Thyroid gland (tissue), 4 donors: Measurements from ENCODE around the gene STARD10. TPM values are rescaled to one million over a fixed set of nuclear protein-coding genes. Genes with fewer than 3 reads are reported as not detected.

Experiments used
- DNase-seq, 2 donors: peaks; one replicate each; pipeline ENCODE4 v3.0.0-alpha.2; 2019
- H3K27ac ChIP-seq, 3 donors: fragments of 200-600 bp; sonication (generic); 1 replicate in 2 of 3; 2 replicates in 1 of 3; pipeline ENCODE4 v1.5.1; 2016 to 2019; ENCODE audit warnings: mild to moderate bottlenecking in 1 of 3, moderate library complexity in 1 of 3
- H3K27me3 ChIP-seq: fragments of 200-600 bp; sonication (generic); one replicate; pipeline ENCODE4 v1.5.1; 2019
- H3K36me3 ChIP-seq, 2 donors: fragments of 200-600 bp; sonication (generic); one replicate each; pipeline ENCODE4 v1.5.1; 2016 to 2019
- H3K4me1 ChIP-seq, 2 donors: fragments of 200-600 bp; sonication (generic); one replicate each; pipeline ENCODE4 v1.5.1; 2017 to 2019
- H3K4me3 ChIP-seq, 3 donors: fragments of 200-600 bp; sonication (generic); replicated peaks in 1 of 3; 1 replicate in 2 of 3; 2 replicates in 1 of 3; pipeline ENCODE4 v1.5.1; 2016; ENCODE audit warnings: mild to moderate bottlenecking in 1 of 3
- H3K9me3 ChIP-seq: fragments of 200-600 bp; sonication (generic); one replicate; pipeline ENCODE4 v1.5.1; 2017
- CTCF ChIP-seq, 6 experiments: fragments of 200-600 bp in 3 of 6; fragments of 450-650 bp in 3 of 6; sonication (generic) in 3 of 6; IDR thresholded peaks; one replicate each; pipeline ENCODE4 v1.5.1; 2016 to 2019; ENCODE audit warnings: antibody characterized with exemption in 6 of 6, mild to moderate bottlenecking in 2 of 6, inconsistent platforms in 1 of 6, moderate library complexity in 1 of 6
- POLR2A ChIP-seq, 2 donors: fragments of 450-650 bp; IDR thresholded peaks; one replicate each; pipeline ENCODE4 v1.6.1; 2017; ENCODE audit warnings: antibody characterized with exemption in 2 of 2, mild to moderate bottlenecking in 2 of 2, moderate library complexity in 1 of 2
- WGBS, 2 donors: methylation state at CpG; one replicate each; pipeline ENCODE4 v1.1.5; 2017; 5-methylcytosine and 5-hydroxymethylcytosine counted together
- intact Hi-C: fragments of 100-400 bp; cut with DNase I; formaldehyde crosslinking; loops from one replicate; pipeline ENCODE4 v1.15.1; 2023
- total RNA-seq, 4 donors: library from RNA; depleted of rRNA; stranded (reverse); fragments of >200 nt; gene quantifications; one replicate each; pipeline ENCODE4 v1.2.3, GENCODE V29; 2016

STARD10 gene
- 100 to 1,000 TPM in 1 of 4 donors, 10 to 100 TPM in 3; 67.7 to 113 (median 82.0) TPM for total RNA-seq

GRCh38 chr11:72793425-72794367 is at the start of gene STARD10:
TSS of gene STARD10 (minus strand) at chr11:72794047. CDS start at chr11:72781181, 12,866 bp downstream.
- Histone ChIP-seq H3K27ac (peak within 1 kb of the TSS; percentile 89 to 94 (median 91)), H3K27me3 (no peaks in the 10 kb centered on the region), H3K4me3 (peak within 1 kb of the TSS; percentile 31 to 51 (median 41)), H3K4me1 (peaks cover 9 to 21% of the 10 kb centered on the region in 2 donors), H3K9me3 (no peaks in the 10 kb centered on the region), H3K36me3 (no peaks in the 10 kb centered on the region)
- DNase-seq, result peak; percentile 95 to 96
- peak; percentile 93 to 100 (median 98) for TF ChIP-seq CTCF (IDR thresholded peaks at IDR 0.05)
- TF ChIP-seq POLR2A (IDR thresholded peaks at IDR 0.05), result peak in 1 of 2 donors; percentile 63
- 2 to 4% methylated on average over 28 to 48 of the region's 55 CpGs for WGBS, 2 donors
- intact Hi-C loops, result no loop called here

GRCh38 chr11:72842653-72843330 is 48.9 kb upstream of the STARD10 start:
- H3K9me3 ChIP-seq, result no peaks in the 10 kb centered on the region
- no peak overlapping the region for H3K27ac ChIP-seq
- intact Hi-C loops, result no loop called here
- TF ChIP-seq POLR2A (IDR thresholded peaks at IDR 0.05), result no peak
- no peak for DNase-seq
- no peaks in the 10 kb centered on the region for H3K27me3 ChIP-seq
- H3K4me3 ChIP-seq, result no peak overlapping the region
- H3K36me3 ChIP-seq, result peaks cover 0 to 3% of the 10 kb centered on the region in 2 donors
- 87 to 91% methylated on average over 14 of the region's 14 CpGs for WGBS, 2 donors
- H3K4me1 ChIP-seq, result no peaks in the 10 kb centered on the region

GRCh38 chr11:72842126-72842525 is 48.3 kb upstream of the STARD10 start:
- TF ChIP-seq POLR2A (IDR thresholded peaks at IDR 0.05), result no peak
- TF ChIP-seq CTCF (IDR thresholded peaks at IDR 0.05), result no peak
- Histone ChIP-seq H3K4me1 (no peaks in the 10 kb centered on the region), H3K4me3 (no peak overlapping the region), H3K27me3 (no peaks in the 10 kb centered on the region), H3K36me3 (peaks cover 0 to 8% of the 10 kb centered on the region in 2 donors), H3K9me3 (no peaks in the 10 kb centered on the region), H3K27ac (no peak overlapping the region)
- WGBS, 2 donors, result 78 to 90% methylated on average over 5 of the region's 5 CpGs
- intact Hi-C loops, result no loop called here
- no peak for DNase-seq

GRCh38 chr11:72841397-72841796 is 47.5 kb upstream of the STARD10 start:
- Histone ChIP-seq H3K36me3 (peaks cover 0 to 8% of the 10 kb centered on the region in 2 donors), H3K4me1 (no peaks in the 10 kb centered on the region), H3K27ac (no peak overlapping the region), H3K9me3 (no peaks in the 10 kb centered on the region), H3K27me3 (no peaks in the 10 kb centered on the region), H3K4me3 (no peak overlapping the region)
- DNase-seq, result no peak
- TF ChIP-seq POLR2A (IDR thresholded peaks at IDR 0.05), result no peak
- no peak for TF ChIP-seq CTCF (IDR thresholded peaks at IDR 0.05)
- WGBS, 2 donors, result 87 to 93% methylated on average over 7 of the region's 7 CpGs
- intact Hi-C loops, result no loop called here

- H3K27ac ChIP-seq, result no peak overlapping the region
- TF ChIP-seq POLR2A (IDR thresholded peaks at IDR 0.05) (no peak), CTCF (IDR thresholded peaks at IDR 0.05) (no peak)
- H3K4me1 ChIP-seq, result no peaks in the 10 kb centered on the region
- H3K9me3 ChIP-seq, result no peaks in the 10 kb centered on the region
- no peak overlapping the region for H3K4me3 ChIP-seq
- DNase-seq, result no peak
- WGBS, 2 donors, result 90 to 96% methylated on average over 4 of the region's 4 CpGs
- no peaks in the 10 kb centered on the region for H3K27me3 ChIP-seq
- intact Hi-C loops, result no loop called here
- H3K36me3 ChIP-seq, result peaks cover 0 to 8% of the 10 kb centered on the region in 2 donors
These were observed 46.9 kb upstream of the STARD10 start for GRCh38 chr11:72840780-72841179.
